ENCODE data around the gene NADK2.

The NADK2 gene

DNA sequence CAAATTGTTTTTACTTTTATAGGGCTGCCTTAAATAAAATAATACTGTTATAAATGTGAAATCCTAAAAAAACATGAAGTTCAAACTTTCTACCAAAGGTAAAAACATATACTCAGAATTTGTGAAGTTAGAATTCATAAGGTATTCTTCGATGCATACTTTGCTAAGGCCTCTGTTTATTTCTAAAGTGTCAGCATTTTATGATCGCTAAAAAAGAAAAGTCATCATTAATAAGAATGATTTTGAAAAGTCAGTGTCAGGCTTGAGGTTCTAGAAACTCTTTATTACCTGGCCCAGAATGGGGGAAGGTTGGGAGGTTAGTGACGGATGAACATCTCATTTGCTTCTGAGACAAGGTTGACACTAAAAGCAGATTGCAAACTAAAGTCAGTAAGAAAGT lies 26.2 kb upstream of the NADK2 start:
- Histone ChIP-seq H3K4me1 (ENCODE audit: low read length) (no peaks in the 10 kb centered on the region), H3K9me3 (ENCODE audit: insufficient read depth, low read length) (no peaks in the 10 kb centered on the region), H3K4me3 (ENCODE audit: low read length) (no peak overlapping the region), H3K4me2 (ENCODE audit: low read length) (no peak overlapping the region), H3K79me2 (ENCODE audit: low read length) (no peaks in the 10 kb centered on the region), H4K20me1 (ENCODE audit: insufficient read depth, low read length) (no peaks in the 10 kb centered on the region), H3K27me3 (ENCODE audit: low read depth, low read length) (no peaks in the 10 kb centered on the region), H3K27ac (ENCODE audit: low read length) (no peak overlapping the region), H3K36me3 (replicated peaks; ENCODE audit: low read depth, low read length) (no peaks in the 10 kb centered on the region), H3K9ac (ENCODE audit: low read length) (no peak overlapping the region), H2AFZ (ENCODE audit: low read depth, low read length) (no peak overlapping the region)
- TF ChIP-seq EZH2phosphoT487 (IDR thresholded peaks at IDR 0.05; ENCODE audit: low read depth) (no peak), CTCF (IDR thresholded peaks at IDR 0.05; ENCODE audit: low read depth, low read length) (no peak)

- H2AFZ ChIP-seq (ENCODE audit: low read depth, low read length), result 0 out of 2 replicates have a peak overlapping the region, but pooled peaks have one; percentile 46
- H3K4me1 ChIP-seq (ENCODE audit: low read length), result peaks cover 8% of the 10 kb centered on the region
- no peaks in the 10 kb centered on the region for H4K20me1 ChIP-seq (ENCODE audit: insufficient read depth, low read length)
- H3K27ac ChIP-seq (ENCODE audit: low read length), result no peak overlapping the region
- H3K9me3 ChIP-seq (ENCODE audit: insufficient read depth, low read length), result no peaks in the 10 kb centered on the region
- no peaks in the 10 kb centered on the region for H3K79me2 ChIP-seq (ENCODE audit: low read length)
- no peak overlapping the region for H3K4me2 ChIP-seq (ENCODE audit: low read length)
- H3K4me3 ChIP-seq (ENCODE audit: low read length), result no peak overlapping the region
- H3K36me3 ChIP-seq (replicated peaks; ENCODE audit: low read depth, low read length), result no peaks in the 10 kb centered on the region
- no peaks in the 10 kb centered on the region for H3K27me3 ChIP-seq (ENCODE audit: low read depth, low read length)
- no peak for TF ChIP-seq EZH2phosphoT487 (IDR thresholded peaks at IDR 0.05; ENCODE audit: low read depth)
- no peak for TF ChIP-seq CTCF (IDR thresholded peaks at IDR 0.05; ENCODE audit: low read depth, low read length)
- no peak overlapping the region for H3K9ac ChIP-seq (ENCODE audit: low read length)
These were observed 22.6 kb upstream of the NADK2 start for GRCh38 chr5:36264202-36264760.

- Histone ChIP-seq H2AFZ (ENCODE audit: low read depth, low read length) (peak overlapping the region; percentile 5; the same call in 1 of the 2 replicates), H3K36me3 (replicated peaks; ENCODE audit: low read depth, low read length) (no peaks in the 10 kb centered on the region), H3K9ac (ENCODE audit: low read length) (no peak overlapping the region), H3K4me2 (ENCODE audit: low read length) (peak overlapping the region; percentile 75), H3K4me1 (ENCODE audit: low read length) (peaks cover 8% of the 10 kb centered on the region), H3K79me2 (ENCODE audit: low read length) (no peaks in the 10 kb centered on the region), H3K4me3 (ENCODE audit: low read length) (peak overlapping the region; percentile 41; the same call in 1 of the 2 replicates), H3K9me3 (ENCODE audit: insufficient read depth, low read length) (no peaks in the 10 kb centered on the region), H3K27me3 (ENCODE audit: low read depth, low read length) (no peaks in the 10 kb centered on the region), H3K27ac (ENCODE audit: low read length) (no peak overlapping the region), H4K20me1 (ENCODE audit: insufficient read depth, low read length) (no peaks in the 10 kb centered on the region)
- no peak for TF ChIP-seq CTCF (IDR thresholded peaks at IDR 0.05; ENCODE audit: low read depth, low read length)
- TF ChIP-seq EZH2phosphoT487 (IDR thresholded peaks at IDR 0.05; ENCODE audit: low read depth), result no peak
These were observed 19.5 kb upstream of the NADK2 start for GRCh38 chr5:36261186-36261585.

DNA sequence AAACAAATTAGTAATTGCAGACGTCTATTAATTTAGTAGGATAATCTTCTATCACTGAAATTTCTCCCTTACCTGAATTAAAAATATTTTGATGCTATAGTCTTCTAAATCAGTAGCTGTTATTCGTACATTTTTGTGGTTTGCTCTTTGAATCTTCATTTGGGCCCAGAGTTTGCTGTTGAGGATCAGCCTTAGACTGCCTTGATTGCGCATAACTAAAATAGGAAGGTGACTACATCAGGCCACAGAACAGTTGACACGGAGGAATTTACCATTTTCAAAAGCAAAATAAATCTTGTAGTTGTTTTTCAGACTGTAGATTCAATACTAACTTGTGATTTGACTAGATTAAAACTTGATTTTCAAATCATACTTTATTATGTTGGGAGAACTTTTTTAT lies 11.8 kb upstream of the NADK2 start:
- TF ChIP-seq CTCF (IDR thresholded peaks at IDR 0.05; ENCODE audit: low read depth, low read length), result no peak
- TF ChIP-seq EZH2phosphoT487 (IDR thresholded peaks at IDR 0.05; ENCODE audit: low read depth), result no peak
- no peaks in the 10 kb centered on the region for H3K27me3 ChIP-seq (ENCODE audit: low read depth, low read length)
- H3K4me2 ChIP-seq (ENCODE audit: low read length), result no peak overlapping the region
- H4K20me1 ChIP-seq (ENCODE audit: insufficient read depth, low read length), result no peaks in the 10 kb centered on the region
- no peaks in the 10 kb centered on the region for H3K4me1 ChIP-seq (ENCODE audit: low read length)
- H3K9ac ChIP-seq (ENCODE audit: low read length), result no peak overlapping the region
- H3K27ac ChIP-seq (ENCODE audit: low read length), result no peak overlapping the region
- H3K4me3 ChIP-seq (ENCODE audit: low read length), result no peak overlapping the region
- H3K79me2 ChIP-seq (ENCODE audit: low read length), result no peaks in the 10 kb centered on the region
- H3K36me3 ChIP-seq (replicated peaks; ENCODE audit: low read depth, low read length), result no peaks in the 10 kb centered on the region
- no peak overlapping the region for H2AFZ ChIP-seq (ENCODE audit: low read depth, low read length)
- no peaks in the 10 kb centered on the region for H3K9me3 ChIP-seq (ENCODE audit: insufficient read depth, low read length)

All from OCI-LY3 (cell line).